Activated CD4-positive, CD25-positive, alpha-beta regulatory T cell treated with anti-CD3 and anti-CD28 coated beads, Interleukin-2, amount 50 U/mL, for 24 hours (primary cell): ENCODE measurements around the gene UBE2S.

Experiments
- ATAC-seq, 2 donors: fragments of 150-1000 bp; cut with Tn5 transposase; one replicate each; pipeline ENCODE4 v1.10.0; 2021; ENCODE audit warnings: mild to moderate bottlenecking in 1 of 2, moderate library complexity in 1 of 2

The UBE2S gene

DNA sequence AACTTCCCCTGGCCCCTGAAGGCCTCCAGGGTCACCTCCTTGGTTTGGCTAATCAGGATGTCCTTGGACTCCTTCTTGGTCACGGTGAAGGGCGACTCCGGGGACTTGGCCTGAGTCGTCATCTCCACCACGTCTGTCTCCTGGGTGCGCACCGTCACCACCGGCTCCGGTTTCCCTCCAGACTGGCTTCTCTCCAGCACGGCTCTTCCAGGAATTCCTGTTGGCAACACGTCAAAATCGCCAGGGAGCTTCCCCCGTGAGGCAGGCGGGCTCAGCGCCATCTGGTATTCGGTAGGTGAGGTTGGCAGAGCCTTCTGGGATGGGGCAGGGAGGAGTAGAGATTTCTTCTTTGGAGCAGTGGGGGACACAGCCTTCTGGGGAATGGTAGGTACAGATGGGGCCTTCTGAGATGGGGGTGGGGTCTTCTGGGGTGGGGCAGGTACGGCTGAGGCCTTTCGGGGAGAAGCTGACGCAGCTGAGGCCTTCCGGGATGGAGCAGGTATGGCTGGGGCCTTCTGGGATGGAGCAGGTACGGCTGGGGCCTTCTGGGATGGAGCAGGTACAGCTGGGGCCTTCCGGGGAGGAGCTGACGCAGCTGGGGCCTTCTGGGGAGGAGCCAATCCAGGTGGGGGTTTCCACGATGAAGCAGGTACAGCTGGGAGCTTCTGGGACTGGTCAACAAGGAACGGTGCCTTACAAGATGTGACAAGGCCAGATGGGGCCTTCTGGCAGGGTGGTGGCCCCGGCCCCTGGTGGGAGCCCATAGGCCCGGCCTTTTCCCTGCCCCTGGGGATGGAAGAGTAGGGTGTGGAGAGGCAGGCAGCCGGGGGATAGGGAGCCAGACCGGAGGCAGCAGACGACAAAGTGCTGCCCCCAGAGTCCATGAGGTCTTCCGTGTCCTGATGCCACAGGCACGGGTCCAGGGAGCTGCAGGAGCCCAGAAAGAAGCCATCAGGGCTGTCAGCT is 48.4 kb downstream of the UBE2S start:
- ATAC-seq: no peak

- ATAC-seq: no peak
Measured at GRCh38 chr19:55358493-55358892, 49.1 kb downstream of the UBE2S start.

DNA sequence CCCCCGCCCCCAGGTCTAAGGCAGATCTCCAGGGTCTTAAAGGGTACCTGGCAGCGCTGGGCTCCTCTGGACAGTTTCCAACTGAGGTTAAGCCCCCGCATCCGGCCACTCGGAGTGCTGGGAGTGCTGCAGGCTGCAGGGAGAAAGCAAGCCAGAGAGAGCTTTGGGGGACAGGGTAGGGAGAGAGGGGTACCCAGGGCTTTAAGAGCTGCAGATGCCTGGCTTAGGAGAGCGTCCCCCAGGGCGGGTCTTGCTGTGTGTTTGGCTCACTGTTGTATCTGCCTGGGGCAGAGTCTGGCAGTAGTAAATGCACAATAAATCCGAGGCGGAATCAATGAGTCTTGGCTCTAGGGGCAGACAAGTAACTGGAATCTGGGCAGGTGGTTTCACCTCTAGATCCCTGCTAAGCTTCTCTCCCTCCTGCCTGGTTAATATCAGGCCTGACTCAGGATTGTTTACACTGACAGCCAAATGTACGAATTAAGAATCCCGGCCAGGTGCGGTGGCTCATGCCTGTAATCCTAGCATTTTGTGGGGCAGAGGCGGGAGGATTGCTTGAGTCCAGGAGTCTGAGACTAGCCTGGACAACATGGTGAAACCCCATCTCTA is 52.3 kb downstream of the UBE2S start:
- ATAC-seq: no peak

DNA sequence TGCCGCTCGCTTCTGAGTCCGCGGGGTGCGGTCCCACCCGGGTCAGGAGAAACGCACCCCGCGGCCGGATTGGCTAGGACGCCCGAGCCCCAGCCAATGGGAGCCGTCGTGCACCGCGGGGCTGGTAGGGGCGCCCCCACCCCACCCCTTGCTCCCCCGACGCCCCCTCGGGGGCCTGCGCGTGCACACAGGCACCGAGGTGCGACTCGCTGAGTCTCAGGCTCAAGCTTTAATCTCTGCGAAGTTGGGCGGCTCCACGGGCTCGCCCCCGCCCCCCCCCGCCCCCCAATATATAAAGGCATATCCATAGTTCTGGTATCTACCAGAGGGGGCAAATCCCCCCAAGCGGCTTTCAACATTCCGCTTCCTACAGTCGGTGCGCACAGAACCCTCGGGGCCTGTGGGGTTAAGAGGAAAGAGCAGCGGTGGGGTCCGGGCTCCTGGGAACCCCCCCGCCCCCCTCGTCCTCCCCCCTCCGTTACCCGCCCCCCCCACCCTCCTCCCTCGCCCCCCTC is 52.8 kb downstream of the UBE2S start, which contains the start of gene COX6B2:
COX6B2 (minus strand) TSS at position 22 of the 515 bp plus-strand sequence. CDS start 198 bp downstream, outside the sequence.
- no peak for ATAC-seq

DNA sequence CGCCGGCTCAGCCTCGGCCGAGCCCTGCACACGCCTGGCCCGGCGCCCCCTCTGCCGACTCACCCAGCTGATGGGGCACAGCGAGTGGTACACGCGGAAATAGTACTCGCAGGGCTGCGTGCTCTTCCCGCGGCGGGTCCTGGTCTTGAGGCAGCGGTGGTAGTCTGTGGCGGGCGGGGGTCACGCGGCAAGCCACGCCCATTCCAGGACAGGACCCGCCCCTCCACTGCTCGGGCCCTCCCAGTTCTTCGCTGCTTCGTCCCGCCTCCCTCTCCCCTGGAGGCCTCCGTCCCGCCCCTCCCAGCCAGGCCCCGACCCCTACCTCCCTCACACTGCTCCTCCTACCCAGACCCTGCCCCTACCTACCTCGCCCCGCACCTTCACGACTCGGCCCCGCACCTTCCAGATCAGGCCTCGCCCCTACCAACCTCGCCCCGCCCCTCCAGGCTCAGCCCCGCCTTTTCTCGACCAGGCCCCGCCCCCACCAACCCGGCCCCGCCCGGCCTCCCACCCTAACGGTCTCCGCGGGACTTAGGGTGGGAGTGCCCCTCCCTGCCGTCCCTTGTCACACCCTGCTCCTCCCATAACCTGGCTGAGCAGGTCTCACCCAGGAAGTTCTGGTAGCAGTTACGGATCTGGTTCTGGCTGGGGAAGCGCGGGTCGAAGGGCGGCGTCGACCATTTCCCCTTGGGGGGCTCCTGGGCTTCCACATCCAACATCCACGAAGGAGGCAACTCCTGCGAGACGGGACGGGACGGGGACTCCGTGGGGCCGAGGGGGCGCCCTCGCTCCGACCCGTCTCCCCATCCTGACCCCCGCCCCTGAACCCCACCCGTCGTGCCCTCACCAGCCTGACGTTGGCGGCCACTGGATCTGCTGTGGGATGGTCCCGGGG is 53.5 kb downstream of the UBE2S start:
- peak; percentile 76 to 87 for ATAC-seq

DNA sequence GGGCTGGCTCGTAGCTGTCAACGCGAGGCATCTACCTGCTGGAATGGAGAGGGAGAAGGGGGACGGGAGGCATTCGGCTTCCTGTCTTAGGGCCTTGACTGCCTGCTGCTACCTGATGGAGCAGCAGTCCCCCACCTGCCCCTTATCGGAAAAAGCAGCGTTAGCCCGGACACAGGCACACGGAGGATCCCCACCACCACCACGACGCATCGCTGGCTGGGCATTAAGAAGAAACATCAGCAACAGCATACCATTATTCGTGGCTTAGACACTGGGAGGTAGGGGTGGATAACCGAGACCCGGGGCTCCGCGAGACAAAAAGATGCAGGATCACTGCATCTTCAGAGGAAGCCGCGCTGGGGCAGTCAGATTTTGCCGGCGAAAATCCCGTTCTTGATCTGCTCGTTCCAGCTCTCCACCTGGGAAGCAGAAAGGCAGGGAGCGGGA is 54.2 kb downstream of the UBE2S start:
- ATAC-seq: no peak

DNA sequence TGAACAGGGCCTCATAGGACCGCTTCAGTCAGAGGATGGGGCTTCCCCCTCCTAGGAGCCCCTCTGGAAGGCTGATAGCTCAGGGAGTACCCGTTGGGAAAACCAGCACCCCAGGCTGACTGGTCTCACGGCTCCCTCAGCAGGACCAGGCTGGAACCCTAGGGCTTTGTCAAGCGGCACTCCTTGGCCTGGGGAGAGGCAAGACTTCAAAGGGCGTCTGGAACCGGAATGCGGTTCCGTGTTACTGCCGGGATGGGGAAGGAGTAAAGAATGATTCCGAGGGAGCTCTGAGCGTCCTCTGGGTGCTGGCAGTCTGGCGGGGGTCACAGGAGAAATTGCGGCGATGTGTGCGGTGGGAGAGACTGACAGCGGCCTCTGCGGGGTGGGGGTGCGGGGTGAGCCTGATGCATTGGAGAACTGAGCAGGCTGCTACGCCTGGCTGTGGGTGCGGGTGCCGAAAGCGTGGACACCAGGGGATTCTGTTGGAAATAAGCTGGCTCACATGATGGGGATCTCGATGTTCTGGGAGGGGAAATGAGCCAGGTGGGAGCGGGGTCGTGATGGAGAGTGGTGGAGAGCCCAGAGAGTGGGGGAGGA is 54.9 kb downstream of the UBE2S start:
- ATAC-seq: no peak

GRCh38 chr19:55352040-55352439 is 55.5 kb downstream of the UBE2S start:
- no peak for ATAC-seq

- no peak for ATAC-seq
Measured at GRCh38 chr19:55350620-55351315, 56.8 kb downstream of the UBE2S start.
